Fibroblast of the aortic adventitia (primary cell): ENCODE measurements around the gene KCTD7. TPM values are rescaled to one million over a fixed set of nuclear protein-coding genes. Genes with fewer than 3 reads are reported as not detected.
"Not testable (repeated sequence)": the region's sequence is repeated elsewhere in the genome, so short reads cannot be mapped to it uniquely, and the experiment has no call there.

ENCODE experiments used
- DNase-seq: peaks from one replicate; pipeline ENCODE4 v3.0.0-alpha.2; 2010; ENCODE audit warnings: low read depth
- H3K4me3 ChIP-seq: 2 replicates; pipeline ENCODE4 v1.5.1; 2011; ENCODE audit warnings: low read depth, mild to moderate bottlenecking, control low read depth, low read length, moderate library complexity
- CTCF ChIP-seq: IDR thresholded peaks from 2 replicates; pipeline ENCODE4 v1.5.1; 2011; ENCODE audit warnings: mild to moderate bottlenecking, low read length, control low read depth, inconsistent platforms; ENCODE audit not compliant: insufficient read depth
- total RNA-seq: library from RNA; depleted of rRNA; stranded (reverse); fragments of >200 nt; gene quantifications from 2 replicates; pipeline ENCODE4 v1.2.3, GENCODE V29; 2012; ENCODE audit warnings: low replicate concordance

The KCTD7 gene
- 9.4 and 10.6 TPM in 2 replicates for total RNA-seq

DNA sequence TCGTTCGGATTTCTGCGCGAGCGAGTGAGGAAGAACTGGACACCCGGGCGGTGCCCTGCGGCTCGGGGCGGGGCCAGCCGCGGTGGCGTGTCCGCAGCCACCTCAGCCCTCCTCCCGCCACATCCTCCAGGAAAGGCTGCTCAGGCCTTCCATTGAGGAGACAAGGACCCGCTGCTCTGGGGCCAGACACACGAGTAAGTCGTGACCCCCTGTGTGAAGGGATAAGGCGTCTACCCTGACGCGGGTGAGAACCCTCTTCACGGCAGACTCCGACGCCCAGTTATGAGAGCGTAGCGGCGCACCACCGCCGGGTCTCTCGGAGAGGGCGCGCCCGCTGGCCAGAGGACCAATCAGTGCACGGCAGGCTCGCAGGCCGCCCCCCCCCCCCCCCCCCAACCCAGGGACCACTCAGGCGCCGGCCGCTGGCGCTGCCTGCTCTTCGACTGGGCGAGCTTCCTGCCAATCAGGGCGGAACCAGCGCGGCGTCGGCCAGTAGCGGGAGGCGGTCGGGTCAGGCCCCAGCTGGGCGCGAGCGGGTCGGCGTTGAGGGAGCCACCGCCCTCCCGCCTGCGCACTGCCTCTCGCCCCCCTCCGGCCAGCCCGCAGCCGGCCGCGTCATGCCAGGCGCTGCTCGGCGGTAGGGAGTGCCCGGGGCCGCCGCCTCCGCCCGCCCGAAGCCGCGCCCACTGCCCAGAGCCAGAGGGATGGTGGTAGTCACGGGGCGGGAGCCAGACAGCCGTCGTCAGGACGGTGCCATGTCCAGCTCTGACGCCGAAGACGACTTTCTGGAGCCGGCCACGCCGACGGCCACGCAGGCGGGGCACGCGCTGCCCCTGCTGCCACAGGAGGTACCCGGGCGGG, at the start of gene KCTD7:
KCTD7 (plus strand) TSS at position 521 of the 861 bp plus-strand sequence; CDS start at position 705, 184 bp downstream.
- DNase-seq: peak; percentile 97
- H3K4me3 ChIP-seq: peak within 1 kb of the TSS; percentile 90
- no peak for TF ChIP-seq CTCF

DNA sequence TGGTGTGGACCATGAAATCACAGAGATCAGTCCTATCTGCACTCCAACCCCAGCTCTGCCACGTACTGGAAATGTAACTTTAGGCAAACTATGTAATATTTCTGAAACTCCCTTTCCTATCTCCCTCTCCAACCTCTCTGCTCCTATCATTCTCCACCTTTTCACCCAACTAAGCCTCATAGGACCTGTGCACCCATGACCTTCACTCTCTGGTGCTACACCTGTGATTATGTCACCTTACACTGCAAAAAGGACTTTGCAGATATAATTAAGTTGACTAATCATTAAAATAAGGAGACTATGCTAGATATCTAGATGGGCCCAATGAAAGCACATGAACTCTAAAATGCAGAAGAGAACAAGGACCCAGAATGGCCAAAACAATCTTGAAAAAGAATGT, 48.3 kb upstream of the KCTD7 start:
- not testable (repeated sequence) for H3K4me3 ChIP-seq, DNase-seq

GRCh38 chr7:66582816-66583489, 45.7 kb upstream of the KCTD7 start:
- not testable (repeated sequence) for DNase-seq, H3K4me3 ChIP-seq

GRCh38 chr7:66583490-66584110, 45.1 kb upstream of the KCTD7 start:
- DNase-seq: no peak
- TF ChIP-seq CTCF: no peak
- H3K4me3 ChIP-seq: no peak overlapping the region

DNA sequence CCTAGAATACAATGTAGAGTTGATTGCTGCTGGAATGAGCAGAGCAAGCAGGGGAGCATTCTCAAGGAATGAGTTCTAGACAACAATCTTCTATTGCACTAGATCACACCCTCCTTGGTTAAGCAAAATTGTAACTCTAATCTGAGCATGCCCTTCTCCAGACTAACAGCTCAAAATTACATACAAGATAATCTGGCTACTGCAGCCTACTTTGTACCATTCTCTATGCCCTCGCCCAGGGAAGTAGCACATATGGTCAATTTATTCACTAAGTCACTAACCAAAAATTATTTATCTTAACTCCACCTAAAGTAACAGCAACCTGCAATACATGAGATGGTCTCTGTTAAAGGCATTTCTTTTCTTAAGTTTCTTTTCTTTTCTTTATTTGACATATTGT, 42.5 kb upstream of the KCTD7 start:
- no peak for TF ChIP-seq CTCF
- no peak for DNase-seq
- H3K4me3 ChIP-seq: no peak overlapping the region

DNA sequence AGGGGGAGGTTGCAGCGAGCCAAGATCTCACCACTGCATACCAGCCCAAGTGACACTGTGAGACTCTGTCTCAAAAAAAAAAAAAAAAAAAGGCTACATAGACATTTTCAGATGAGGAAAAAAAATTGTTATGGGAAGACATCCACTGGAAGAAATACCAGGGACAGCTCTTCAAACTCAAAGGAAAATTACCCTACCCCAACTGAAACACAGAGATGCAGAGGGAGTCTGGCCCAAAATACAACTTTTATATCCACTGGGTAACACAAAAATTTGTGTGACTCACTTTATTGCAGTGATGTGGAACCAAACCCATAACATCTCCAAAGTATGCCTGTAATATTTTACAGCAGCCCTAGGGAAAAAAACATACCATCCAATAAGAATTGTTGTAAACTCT, 40.5 kb upstream of the KCTD7 start:
- not testable (repeated sequence) for DNase-seq, H3K4me3 ChIP-seq

- not testable (repeated sequence) for DNase-seq
Measured at GRCh38 chr7:66588856-66589570, 39.7 kb upstream of the KCTD7 start.

GRCh38 chr7:66590302-66591057, 38.2 kb upstream of the KCTD7 start:
- H3K4me3 ChIP-seq: peak overlapping the region; percentile 90
- DNase-seq: peak; percentile 64

More at GRCh38 chr7:66588856-66589570, 39.7 kb upstream of the KCTD7 start:
- H3K4me3 ChIP-seq: not testable (repeated sequence)

GRCh38 chr7:66591058-66591798, 37.5 kb upstream of the KCTD7 start:
- DNase-seq: peak; percentile 21
- H3K4me3 ChIP-seq: peak overlapping the region; percentile 90
